K562 (cell line): ENCODE data around the gene CYP2W1. TPM values are rescaled to one million over a fixed set of nuclear protein-coding genes. Genes with fewer than 3 reads are reported as not detected.
A peak's percentile ranks its signal among the peaks of the same experiment; 100 is the strongest.

Experiments used
- ARID4B ChIP-seq: sonication (generic); formaldehyde crosslinking; IDR thresholded peaks from 2 replicates; pipeline ENCODE4 v1.8.0; 2022; ENCODE audit warnings: mild to moderate bottlenecking, missing genetic modification reagents
- ATF7 ChIP-seq: fragments of 450-650 bp; IDR thresholded peaks from 2 replicates; pipeline ENCODE4 v1.7.1; 2014; ENCODE audit warnings: mild to moderate bottlenecking, moderate library complexity
- CBX2 ChIP-seq: fragments of 200-600 bp; sonication (generic); IDR thresholded peaks from one replicate; pipeline ENCODE4 v1.6.1; 2012; ENCODE audit warnings: mild to moderate bottlenecking, low read length, inconsistent platforms; ENCODE audit not compliant: insufficient read depth, poor library complexity, severe bottlenecking
- ETV5 ChIP-seq: sonication (generic); formaldehyde crosslinking; IDR thresholded peaks from 2 replicates; pipeline ENCODE4 v1.4.0; 2020; ENCODE audit warnings: low read depth, mild to moderate bottlenecking, missing genetic modification reagents
- GTF3C2 ChIP-seq: IDR thresholded peaks from 3 replicates; pipeline ENCODE4 v1.6.1; 2011; ENCODE audit warnings: borderline replicate concordance, mild to moderate bottlenecking, moderate library complexity; ENCODE audit not compliant: insufficient read length; ENCODE audit errors: extremely low read depth
- POLR3A ChIP-seq: IDR thresholded peaks from 2 replicates; pipeline ENCODE4 v1.6.1; 2011; ENCODE audit warnings: borderline replicate concordance, mild to moderate bottlenecking, moderate library complexity; ENCODE audit not compliant: insufficient read length, insufficient read depth; ENCODE audit errors: extremely low read depth
- PPARD ChIP-seq: fragments of 250-450 bp; sonication (Bioruptor Pico); IDR thresholded peaks from 2 replicates; pipeline ENCODE4 v1.8.0; 2022; ENCODE audit warnings: inconsistent platforms, mild to moderate bottlenecking, moderate library complexity
- RNF2 ChIP-seq: sonication (generic); IDR thresholded peaks from 2 replicates; pipeline ENCODE4 v1.6.1; 2016
- TBP ChIP-seq: optimal IDR thresholded peaks from 2 replicates; pipeline ENCODE3; 2011; ENCODE audit warnings: low read depth, low read length, improper control_type of control experiment
- U2AF2 ChIP-seq: fragments of 200-400 bp; formaldehyde crosslinking; optimal IDR thresholded peaks from 2 replicates; pipeline ENCODE3; 2017; ENCODE audit warnings: low read depth, mild to moderate bottlenecking, low read length
- ZBTB7A ChIP-seq: IDR thresholded peaks from 2 replicates; pipeline ENCODE4 v1.6.1; 2011; ENCODE audit warnings: low read depth, mild to moderate bottlenecking, low read length, moderate library complexity, borderline replicate concordance; ENCODE audit not compliant: control insufficient read depth
- ZFPM2 ChIP-seq: fragments of 250-450 bp; sonication (Bioruptor Pico); IDR thresholded peaks from 2 replicates; pipeline ENCODE4 v1.5.1; 2022; ENCODE audit warnings: mild to moderate bottlenecking
- ZFX ChIP-seq: sonication (generic); formaldehyde crosslinking; IDR thresholded peaks from 2 replicates; pipeline ENCODE4 v1.8.0; 2022; ENCODE audit warnings: mild to moderate bottlenecking, missing genetic modification reagents, moderate library complexity
- polyA plus RNA-seq, 8 experiments: library from polyadenylated mRNA; depleted of rRNA in 4 of 8; stranded (reverse) in 5 of 8; unstranded in 3 of 8; fragments of >200 nt; fragmentation: Nextera tagmentation in 2 of 8; fragmentation: Illumina TruSeq in 1 of 8; extraction: Ambion mirVana in 2 of 8; extraction: Trizol in 1 of 8; gene quantifications; 2 replicates each; pipeline versions ENCODE4 v1.2.1 to v1.2.3, GENCODE V29; 2011 to 2014; ENCODE audit warnings: inconsistent platforms in 1 of 8, missing spikeins in 1 of 8
- total RNA-seq, 7 experiments: library from RNA; depleted of rRNA in 6 of 7; stranded (reverse); fragments of >200 nt in 6 of 7; fragmentation: Illumina TruSeq in 2 of 7; extraction: Trizol in 2 of 7; gene quantifications; 2 replicates each; pipeline versions ENCODE4 v1.2.1 to v1.2.3, GENCODE V29; 2011 to 2021; ENCODE audit warnings: low replicate concordance in 1 of 7
- TF ChIP-seq, protein P1 (sequence below): fragments of 250-450 bp; sonication (Bioruptor Pico); IDR thresholded peaks from 2 replicates; pipeline ENCODE4 v1.4.0; 2020
- TF ChIP-seq, protein P2 (sequence below): sonication (generic); formaldehyde crosslinking; IDR thresholded peaks from 2 replicates; pipeline ENCODE4 v1.9.0; 2022; ENCODE audit warnings: mild to moderate bottlenecking, missing genetic modification reagents
- TF ChIP-seq, protein P3 (sequence below), 2 experiments: fragments of 450-650 bp in 1 of 2; sonication (generic) in 1 of 2; formaldehyde crosslinking; conservative IDR thresholded peaks; 2 replicates each; pipeline versions ENCODE4 v1.4.0 to v1.8.1; 2020 to 2022; ENCODE audit warnings: mild to moderate bottlenecking in 1 of 2, missing genetic modification reagents in 1 of 2

CYP2W1 gene
- total and polyA plus RNA-seq, 9 of the 15 experiments (the other 6 are each of a cell fraction or from before 2014, with no cell fraction given) = not detected

- TF ChIP-seq ARID4B (CRISPR knock-in tag) (no peak; the same call in 1 of the 2 replicates), ATF7 (no peak), GTF3C2 (no peak), ZBTB7A (peak; percentile 22; the same call in 1 of the 2 replicates), RNF2 (no peak), TBP (no peak), ETV5 (no peak; the same call in 1 of the 2 replicates), POLR3A (no peak), CBX2 (no peak), U2AF2 (no peak), ZFPM2 (no peak), ZFX (CRISPR knock-in tag) (peak; percentile 64), PPARD (no peak)
- TF ChIP-seq, protein P1, sequence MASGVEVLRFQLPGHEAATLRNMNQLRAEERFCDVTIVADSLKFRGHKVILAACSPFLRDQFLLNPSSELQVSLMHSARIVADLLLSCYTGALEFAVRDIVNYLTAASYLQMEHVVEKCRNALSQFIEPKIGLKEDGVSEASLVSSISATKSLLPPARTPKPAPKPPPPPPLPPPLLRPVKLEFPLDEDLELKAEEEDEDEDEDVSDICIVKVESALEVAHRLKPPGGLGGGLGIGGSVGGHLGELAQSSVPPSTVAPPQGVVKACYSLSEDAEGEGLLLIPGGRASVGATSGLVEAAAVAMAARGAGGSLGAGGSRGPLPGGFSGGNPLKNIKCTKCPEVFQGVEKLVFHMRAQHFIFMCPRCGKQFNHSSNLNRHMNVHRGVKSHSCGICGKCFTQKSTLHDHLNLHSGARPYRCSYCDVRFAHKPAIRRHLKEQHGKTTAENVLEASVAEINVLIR (CRISPR knock-in tag) = no peak
- TF ChIP-seq, protein P2, sequence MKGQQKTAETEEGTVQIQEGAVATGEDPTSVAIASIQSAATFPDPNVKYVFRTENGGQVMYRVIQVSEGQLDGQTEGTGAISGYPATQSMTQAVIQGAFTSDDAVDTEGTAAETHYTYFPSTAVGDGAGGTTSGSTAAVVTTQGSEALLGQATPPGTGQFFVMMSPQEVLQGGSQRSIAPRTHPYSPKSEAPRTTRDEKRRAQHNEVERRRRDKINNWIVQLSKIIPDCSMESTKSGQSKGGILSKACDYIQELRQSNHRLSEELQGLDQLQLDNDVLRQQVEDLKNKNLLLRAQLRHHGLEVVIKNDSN (CRISPR knock-in tag) = peak; percentile 45; the same call in 1 of the 2 replicates
- TF ChIP-seq, protein P3, sequence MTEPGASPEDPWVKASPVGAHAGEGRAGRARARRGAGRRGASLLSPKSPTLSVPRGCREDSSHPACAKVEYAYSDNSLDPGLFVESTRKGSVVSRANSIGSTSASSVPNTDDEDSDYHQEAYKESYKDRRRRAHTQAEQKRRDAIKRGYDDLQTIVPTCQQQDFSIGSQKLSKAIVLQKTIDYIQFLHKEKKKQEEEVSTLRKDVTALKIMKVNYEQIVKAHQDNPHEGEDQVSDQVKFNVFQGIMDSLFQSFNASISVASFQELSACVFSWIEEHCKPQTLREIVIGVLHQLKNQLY (CRISPR knock-in tag; conservative IDR thresholded peaks at IDR 0.05) = no peak
Observed at GRCh38 chr7:1027242-1028043, 44.5 kb downstream of the CYP2W1 start (continued).
